H1 (cell line): ENCODE results near the gene TOR1AIP1. TPM values are rescaled to one million over a fixed set of nuclear protein-coding genes. Genes with fewer than 3 reads are reported as not detected.

ENCODE experiments used
- BACH1 ChIP-seq: IDR thresholded peaks from 2 replicates; pipeline ENCODE4 v1.6.1; 2012; ENCODE audit warnings: low read length, improper control_type of control experiment
- RAD21 ChIP-seq, 2 experiments: IDR thresholded peaks in 1 of 2; conservative IDR thresholded peaks in 1 of 2; 2 replicates each; pipeline ENCODE4 v1.6.1; 2011; ENCODE audit warnings: low read depth in 2 of 2, low read length in 2 of 2, improper control_type of control experiment in 1 of 2, inconsistent platforms in 1 of 2, mild to moderate bottlenecking in 1 of 2, moderate library complexity in 1 of 2
- RFX5 ChIP-seq: IDR thresholded peaks from 2 replicates; pipeline ENCODE4 v1.6.1; 2011; ENCODE audit warnings: low read depth, low read length, improper control_type of control experiment, borderline replicate concordance
- polyA plus RNA-seq, 7 experiments: library from polyadenylated mRNA; depleted of rRNA in 3 of 7; stranded (reverse) in 5 of 7; unstranded in 2 of 7; fragments of >200 nt in 5 of 7; fragments of 200-250 nt in 2 of 7; gene quantifications; 1 replicate in 5 of 7; 2 replicates in 1 of 7; 4 replicates in 1 of 7; pipeline versions ENCODE4 v1.2.1 to v1.2.3, GENCODE V29; 2011 to 2013; ENCODE audit warnings: missing spikeins in 2 of 7, mixed read lengths in 2 of 7
- total RNA-seq: library from RNA; stranded (reverse); fragmentation: NEBNext Ultra II Directional; extraction: Animal tissue kit (Norgen Biotek cat#: 25700); gene quantifications from 2 replicates; pipeline ENCODE4 v1.2.1, GENCODE V29; 2021

Gene TOR1AIP1
- total and polyA plus RNA-seq, 2 of the 8 experiments (the other 6 are each of a cell fraction or from before 2014, with no cell fraction given), result 5.7 to 22.8 TPM

DNA sequence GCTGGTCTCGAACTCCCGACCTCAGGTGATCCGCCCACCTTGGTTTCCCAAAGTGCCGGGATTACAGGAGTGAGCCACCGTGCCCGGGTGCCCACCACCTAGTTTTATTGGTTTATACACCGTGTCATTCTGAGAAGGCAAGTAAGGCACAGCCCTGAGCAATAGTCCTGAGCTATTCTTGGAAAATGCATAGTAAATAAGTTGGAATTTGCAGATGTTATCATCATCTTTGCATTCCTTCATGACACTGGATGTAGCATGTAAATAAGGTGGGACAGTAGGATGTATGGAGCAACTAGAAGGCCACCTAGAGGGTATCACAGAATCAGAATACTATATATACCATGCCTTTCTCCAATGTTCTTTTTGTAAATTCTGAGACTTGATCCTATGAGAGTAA lies 15.5 kb upstream of the TOR1AIP1 start (continued):
- TF ChIP-seq RFX5 (no peak), BACH1 (no peak), RAD21 (IDR thresholded peaks at IDR 0.05 in 1 of 2, conservative IDR thresholded peaks at IDR 0.05 in 1 of 2; ENCODE audit: low read depth in 2 of 2, low read length in 2 of 2) (no peak)
